Testis (tissue), 2 donors: ENCODE data around the gene RGS10.

Experiments used
- POLR2A ChIP-seq: fragments of 450-650 bp; IDR thresholded peaks from one replicate; pipeline ENCODE4 v1.6.1; 2017; ENCODE audit warnings: antibody characterized with exemption, mild to moderate bottlenecking, moderate library complexity
- TF ChIP-seq, protein P1 (sequence below), 3 experiments: fragments of 450-650 bp in 2 of 3; fragments of 200-600 bp in 1 of 3; sonication (generic) in 1 of 3; IDR thresholded peaks; one replicate each; pipeline ENCODE4 v1.5.1; 2016 to 2019; ENCODE audit warnings: antibody characterized with exemption in 3 of 3, mild to moderate bottlenecking in 2 of 3, moderate library complexity in 1 of 3

DNA sequence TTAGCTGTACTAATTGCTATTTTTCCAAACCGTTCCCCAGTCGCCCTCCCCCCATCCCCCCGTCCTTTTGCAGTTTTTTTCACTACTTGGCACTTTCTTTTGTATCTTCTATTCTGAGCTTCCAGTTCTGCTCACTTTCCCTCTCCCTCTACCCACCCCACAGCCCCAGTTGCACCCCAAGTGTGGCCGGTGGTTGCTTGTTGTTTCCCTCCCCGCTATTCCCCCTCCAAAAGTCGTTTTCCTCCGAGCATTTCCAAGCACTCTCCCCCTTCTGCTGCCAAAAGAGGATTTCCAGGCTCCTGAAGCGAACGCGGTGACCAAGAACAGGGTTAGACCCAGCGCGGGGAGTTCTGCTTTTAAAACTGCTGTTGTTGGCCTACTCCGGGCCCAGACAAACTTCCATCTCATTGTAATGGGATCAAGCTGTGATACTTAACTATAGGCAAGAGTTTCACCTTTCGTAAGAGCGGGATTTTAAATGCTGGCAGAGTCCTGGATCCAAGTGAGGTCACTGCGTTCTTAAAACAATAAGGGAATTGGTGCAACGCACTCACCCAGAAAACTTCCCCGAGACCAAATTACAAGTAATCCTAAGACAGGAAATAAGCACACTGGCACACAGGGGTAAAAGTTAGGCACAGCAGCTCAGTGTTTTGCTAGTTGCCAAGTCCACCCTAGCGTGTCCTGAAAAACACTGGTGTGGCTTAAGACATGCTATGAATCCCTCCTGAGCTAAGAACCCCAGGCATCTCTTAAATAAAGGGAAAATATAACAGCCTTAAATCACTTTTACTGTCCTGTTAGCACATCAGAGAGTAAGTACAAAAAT lies 1.5 kb upstream of the RGS10 start:
- TF ChIP-seq POLR2A = no peak
- TF ChIP-seq, protein P1, sequence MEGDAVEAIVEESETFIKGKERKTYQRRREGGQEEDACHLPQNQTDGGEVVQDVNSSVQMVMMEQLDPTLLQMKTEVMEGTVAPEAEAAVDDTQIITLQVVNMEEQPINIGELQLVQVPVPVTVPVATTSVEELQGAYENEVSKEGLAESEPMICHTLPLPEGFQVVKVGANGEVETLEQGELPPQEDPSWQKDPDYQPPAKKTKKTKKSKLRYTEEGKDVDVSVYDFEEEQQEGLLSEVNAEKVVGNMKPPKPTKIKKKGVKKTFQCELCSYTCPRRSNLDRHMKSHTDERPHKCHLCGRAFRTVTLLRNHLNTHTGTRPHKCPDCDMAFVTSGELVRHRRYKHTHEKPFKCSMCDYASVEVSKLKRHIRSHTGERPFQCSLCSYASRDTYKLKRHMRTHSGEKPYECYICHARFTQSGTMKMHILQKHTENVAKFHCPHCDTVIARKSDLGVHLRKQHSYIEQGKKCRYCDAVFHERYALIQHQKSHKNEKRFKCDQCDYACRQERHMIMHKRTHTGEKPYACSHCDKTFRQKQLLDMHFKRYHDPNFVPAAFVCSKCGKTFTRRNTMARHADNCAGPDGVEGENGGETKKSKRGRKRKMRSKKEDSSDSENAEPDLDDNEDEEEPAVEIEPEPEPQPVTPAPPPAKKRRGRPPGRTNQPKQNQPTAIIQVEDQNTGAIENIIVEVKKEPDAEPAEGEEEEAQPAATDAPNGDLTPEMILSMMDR (IDR thresholded peaks at IDR 0.05) = no peak
